HG03575 (cell line): Measurements from ENCODE around the gene PPP1R14C.

Experiments
- ATAC-seq: cut with Tn5 transposase; IDR thresholded peaks from one replicate; pipeline ENCODE4 v1.9.1; 2021; ENCODE audit not compliant: unreplicated experiment, insufficient number of reproducible peaks, low FRiP score; ENCODE audit errors: extremely low read depth

Gene PPP1R14C

DNA sequence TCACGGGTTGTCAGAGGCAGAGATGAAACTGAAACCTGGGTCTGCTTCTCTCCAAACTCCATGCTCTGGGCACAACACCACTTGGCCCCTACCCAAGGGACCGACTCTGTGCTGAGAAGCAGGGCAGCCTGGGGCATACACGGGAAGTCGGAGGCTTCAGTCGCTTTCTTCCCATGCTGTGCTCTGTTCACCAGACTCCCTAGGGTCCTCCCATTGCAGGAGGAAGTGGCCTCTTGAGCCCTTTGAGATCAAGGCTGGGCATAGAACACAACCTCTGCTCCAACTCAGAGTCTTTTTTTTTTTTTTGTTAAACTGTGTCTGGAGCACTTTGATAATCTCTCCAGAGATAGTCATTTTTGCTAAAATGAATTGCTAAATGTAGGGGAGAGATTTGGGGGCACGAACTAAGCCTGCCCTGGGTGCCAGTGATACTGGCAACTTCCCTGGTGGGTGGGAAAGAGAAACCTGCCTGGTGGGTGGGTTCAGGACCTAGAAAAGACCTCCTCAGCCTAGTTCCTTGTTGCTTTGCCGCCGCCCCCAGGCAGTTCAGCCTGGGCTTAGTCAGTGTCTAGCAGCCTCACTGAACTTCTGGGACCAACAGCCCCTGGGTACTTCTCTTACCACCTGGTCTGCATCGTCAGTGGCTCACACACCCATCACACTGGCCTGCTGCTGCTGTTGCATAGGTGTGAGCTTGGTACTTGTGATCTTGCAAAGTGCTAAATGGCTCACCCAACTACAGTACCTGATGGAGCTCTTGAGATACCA, 62.0 kb downstream of the PPP1R14C start:
- no peak for ATAC-seq

DNA sequence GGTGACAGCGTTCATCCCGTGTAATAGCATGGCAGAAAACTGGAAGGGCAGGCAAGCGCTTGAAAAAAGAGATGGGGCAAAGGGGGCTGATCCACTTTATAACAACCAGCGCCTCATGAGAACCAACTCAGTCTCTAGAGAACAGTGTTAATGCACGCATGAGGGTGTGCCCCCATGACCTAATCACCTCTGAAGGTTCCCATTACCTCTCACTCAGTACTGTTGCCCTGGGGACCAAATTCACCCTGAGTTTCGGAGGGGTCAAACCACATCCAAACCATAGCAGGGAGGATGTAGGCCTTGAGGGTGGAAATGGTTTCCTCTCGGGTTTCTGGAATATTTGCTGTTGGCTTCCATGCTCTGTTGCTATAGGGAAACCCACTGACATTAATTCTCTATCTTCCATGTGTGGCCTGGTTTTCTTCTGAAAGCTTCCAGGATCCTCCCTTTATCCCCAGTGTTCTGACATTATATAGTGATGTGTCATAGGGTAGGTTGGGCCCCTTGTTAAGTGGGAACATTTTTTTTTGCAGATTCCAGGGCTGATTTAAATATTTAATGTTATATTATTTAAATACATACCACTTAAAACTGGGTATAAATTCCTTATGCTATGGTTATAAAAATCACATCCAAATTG, 65.2 kb downstream of the PPP1R14C start:
- ATAC-seq: no peak

DNA sequence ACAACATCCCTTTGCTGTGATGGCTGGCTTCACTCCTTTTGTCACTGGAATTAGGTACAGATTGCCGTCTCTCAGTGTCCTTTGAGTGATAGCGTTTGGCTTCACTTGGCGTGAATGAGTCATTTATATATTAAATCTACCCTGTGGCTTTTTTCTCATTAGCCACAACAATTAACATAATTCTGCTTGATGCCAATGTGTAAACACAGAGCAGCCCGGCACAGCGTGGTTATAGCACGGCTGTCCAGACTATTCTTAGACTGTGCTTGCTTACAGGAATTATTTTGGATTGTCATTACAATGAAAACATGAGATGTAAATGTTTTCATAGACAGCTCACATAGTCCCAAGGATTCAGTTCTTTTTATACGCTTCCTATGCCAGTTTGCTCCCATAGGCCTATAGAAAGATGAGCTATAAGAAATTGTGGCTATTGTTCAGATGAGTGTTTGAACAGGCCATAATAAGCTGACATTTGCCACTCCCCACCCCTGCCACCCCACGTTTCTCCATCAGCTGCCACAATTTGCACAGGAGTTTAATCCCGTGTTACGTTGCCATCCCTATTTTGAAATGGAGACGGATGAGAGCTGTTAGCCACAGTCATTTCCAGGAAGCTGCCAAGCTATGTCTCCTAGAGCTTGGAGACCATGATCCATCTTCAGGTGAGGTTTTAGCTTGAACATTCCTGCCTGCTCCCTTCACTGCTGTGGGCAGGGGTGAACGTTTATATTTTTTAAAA, 65.9 kb downstream of the PPP1R14C start:
- no peak for ATAC-seq

DNA sequence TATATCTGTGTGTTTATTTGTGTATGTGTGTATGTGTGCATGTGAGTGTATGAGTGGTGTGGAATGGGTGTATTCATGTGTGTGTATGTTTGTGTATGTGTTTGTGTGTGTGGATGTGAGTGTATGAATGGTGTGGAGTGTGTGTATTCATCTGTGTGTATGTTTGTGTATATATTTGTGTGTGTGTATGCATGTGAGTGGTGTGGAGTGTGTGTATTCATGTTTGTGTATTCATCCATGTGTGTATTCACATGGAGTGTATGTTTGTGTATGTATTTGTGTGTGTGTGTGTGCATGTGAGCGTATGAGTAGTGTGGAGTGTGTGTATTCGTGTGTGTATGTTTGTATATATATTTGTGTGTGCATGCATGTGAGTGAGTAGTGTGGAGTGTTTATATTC, 66.6 kb downstream of the PPP1R14C start:
- no peak for ATAC-seq

GRCh38 chr6:150211700-150212511, 69.1 kb downstream of the PPP1R14C start:
- ATAC-seq: no peak

DNA sequence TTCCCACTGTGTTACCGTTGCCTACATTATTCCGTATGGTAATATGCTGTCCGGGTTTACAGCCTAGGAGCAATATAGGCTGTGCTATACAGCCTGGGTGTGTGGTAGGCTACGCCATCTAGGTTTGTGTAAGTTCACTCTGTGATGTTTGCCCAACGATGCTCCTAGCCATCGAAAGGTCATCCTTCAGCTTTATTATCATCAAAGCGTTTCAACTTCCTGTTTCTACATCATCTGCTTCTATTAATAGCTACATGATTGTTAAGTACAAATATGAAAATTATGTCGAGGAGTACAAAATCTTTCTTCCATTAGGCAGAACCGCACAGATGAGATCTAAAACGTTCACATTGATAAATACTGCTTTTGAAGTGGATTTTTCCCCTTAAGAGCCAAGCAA, 69.9 kb downstream of the PPP1R14C start:
- no peak for ATAC-seq

DNA sequence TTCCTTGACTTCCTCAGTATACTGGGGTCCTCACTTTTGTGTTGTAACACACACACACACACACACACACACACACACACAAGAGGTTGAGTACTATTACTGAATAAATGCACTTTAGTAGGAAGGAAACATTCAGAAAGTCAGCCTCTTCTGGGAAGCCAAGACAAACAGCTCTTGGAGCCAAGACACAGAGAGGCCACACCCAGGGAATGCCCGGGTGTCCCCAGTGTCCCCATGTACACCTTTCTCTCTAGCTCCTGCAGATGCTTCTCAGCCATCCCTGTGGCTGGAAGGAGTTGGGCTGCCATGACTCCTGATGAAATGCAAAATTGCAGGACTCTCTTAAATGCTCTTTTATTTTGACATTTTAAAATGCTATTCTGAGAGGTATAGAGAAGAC, 70.5 kb downstream of the PPP1R14C start:
- no peak for ATAC-seq

DNA sequence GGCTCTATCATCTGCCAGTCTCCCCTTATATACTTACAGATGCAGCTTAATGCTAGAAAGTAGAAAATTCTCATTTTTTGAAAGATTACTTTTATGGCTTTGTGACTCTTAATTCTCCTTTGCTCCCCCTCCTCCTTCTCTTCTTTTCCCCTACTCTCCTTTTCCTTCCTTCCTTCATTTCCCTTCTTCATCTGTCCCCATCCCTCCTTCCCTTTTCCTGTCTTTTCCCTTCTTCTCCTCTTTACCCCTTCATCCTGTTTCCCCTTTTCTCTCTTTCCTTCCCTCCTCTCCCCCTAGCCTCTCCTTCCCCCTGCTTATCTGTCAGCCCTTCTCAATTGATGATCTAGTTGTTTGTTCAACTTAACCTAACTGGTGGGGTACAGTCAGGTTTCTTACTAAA, 71.5 kb downstream of the PPP1R14C start:
- ATAC-seq: no peak

DNA sequence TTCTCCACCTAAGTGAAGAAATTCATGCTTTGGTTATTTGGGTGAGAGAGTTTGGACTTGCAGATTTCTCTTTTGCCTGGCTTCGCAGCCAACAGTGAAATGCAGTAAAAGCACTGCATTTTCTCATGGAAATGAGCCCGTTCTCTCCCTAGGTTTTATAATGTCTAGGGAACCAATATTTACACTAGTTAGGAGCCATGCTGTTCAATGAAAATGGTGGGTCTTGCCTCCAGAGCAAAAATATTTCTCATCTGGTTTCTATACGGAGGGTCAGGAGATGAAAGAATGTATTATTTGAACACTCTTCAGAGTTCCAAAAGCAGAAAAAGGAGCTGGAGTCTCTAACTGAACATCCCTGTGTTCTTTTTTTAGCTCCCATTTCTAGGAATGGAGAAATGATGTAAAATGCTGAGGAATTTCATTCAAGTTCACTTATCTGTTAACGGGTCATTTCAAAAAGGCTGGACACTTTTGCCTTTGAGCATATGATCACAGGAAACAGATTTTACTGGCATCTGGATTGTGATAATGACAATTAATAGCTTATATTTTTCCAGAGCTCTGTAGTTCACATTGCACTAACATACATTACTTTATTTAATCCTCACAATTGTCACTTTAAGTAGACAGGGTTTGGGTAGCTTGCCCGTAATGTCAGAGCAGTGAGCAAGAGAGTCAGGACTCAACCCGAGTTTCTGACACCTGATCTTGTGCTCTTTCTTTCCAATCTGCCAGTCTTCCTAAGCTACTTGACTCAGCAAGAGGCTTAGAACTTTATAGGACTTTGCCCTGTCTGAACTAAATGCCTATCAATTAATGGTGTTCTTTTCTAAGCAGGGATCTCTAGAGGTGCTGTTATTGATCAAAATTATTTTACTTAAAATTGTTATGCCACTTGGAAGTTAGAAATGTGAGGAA, 78.0 kb downstream of the PPP1R14C start:
- no peak for ATAC-seq

DNA sequence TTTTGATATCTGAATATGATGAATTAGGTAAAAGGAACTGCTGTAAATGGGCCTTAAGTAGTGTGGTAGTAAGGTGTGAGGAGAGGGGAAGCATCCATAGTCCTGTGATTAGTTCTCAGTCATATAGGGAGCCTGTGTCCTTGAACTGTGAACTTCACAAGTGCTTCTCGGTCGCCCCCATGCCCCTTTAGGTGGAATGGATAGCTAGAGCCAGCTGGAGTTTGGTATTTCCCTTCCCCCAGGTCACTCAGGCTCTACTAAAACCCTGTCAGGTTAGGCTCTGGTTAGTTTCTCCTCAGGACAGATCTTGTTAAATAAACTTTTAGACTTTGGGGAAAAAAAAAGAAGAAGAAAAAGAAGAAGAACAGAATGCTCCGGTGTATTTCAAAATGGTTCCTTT, 82.0 kb downstream of the PPP1R14C start:
- no peak for ATAC-seq

DNA sequence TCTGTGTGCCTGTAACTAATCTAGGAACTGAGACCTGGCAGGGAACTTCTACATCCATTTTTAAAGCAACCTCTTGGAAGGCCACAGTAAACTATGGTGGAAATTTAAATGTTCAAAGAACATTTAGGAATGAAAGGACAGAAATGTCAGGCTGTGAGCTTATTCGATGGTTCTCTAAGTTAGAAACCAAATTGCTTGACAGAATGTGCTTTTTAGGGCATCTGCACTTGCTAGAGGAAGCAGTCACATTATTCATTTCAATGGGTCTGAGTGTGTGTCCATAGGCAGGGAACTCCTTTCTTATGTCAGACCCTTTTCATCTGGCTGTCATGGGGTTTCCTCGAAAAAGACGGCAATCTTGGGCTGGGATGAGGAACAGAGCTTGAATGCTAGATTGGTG, 84.4 kb downstream of the PPP1R14C start:
- no peak for ATAC-seq

DNA sequence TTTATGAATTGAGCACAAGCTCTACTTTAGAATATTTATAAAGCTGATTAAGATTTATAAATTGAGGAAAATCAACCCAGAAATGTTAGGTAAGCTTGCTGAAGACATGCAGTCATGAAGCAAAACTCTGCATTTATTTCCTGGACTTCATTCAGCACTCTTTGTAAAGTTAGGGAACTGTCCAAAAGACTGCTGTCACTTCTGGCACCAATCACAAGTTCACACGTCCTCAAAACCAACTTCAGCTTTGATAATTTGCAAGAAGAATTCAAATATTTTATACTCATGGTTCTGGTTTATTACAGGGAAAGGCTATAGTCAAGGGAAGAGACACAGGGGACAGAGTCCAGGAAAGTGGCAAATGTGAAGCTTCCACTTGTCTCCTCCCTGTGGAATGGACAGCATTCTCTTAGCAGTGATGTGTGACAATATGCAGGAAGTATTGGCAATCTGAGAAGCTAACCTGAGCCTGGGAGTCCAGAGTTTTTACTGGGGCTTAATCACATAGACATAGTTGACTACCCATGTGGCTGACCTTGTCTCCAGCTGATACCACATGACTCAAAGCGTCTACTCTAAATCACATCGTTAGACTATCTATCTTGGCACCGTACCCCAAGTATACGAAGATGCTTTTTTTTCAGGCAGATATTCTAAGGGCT, 85.4 kb downstream of the PPP1R14C start:
- ATAC-seq: no peak

GRCh38 chr6:150229436-150230163, 86.8 kb downstream of the PPP1R14C start:
- no peak for ATAC-seq

DNA sequence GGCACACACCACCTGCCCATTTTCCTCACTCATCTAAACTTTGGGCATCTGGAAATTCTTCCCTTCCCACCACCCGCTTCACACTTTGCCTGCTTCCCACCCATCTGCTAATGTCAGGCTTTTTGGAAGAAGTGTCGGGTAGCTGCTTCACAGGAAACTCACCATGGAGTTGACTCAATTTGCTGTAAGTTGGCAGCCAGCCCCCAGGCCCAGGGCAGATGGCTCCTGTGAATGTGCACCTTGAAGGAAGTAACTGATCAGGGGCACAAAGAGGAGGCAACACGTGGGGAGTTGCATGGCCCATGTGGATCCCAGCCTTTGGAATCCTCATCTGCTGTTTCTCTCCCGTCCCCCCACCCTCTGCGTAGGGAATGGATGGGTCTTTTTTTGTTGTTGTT, 87.3 kb downstream of the PPP1R14C start:
- no peak for ATAC-seq

- ATAC-seq: no peak
Observed at GRCh38 chr6:150230832-150231524, 88.1 kb downstream of the PPP1R14C start.

GRCh38 chr6:150231525-150231850, 88.6 kb downstream of the PPP1R14C start:
- no peak for ATAC-seq

DNA sequence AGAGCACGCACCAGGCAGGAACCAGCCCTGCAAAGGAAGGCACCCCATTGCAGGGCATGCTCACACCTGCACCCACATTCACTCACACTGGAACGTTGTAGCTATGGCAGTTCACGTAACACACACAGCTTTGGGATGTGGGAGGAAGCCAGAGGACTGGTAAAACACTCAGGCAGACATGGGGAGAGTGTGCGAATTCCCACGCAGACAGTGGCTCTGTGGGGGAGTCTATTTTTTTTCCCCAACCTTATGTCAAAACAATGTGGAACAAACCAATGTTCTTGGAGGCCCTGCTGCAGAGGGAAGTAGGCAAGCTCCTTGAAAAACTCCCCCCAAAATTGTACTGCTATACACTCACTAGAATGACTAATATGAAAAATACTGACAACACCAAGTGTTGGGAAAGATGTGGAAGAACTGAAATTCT, 91.0 kb downstream of the PPP1R14C start:
- no peak for ATAC-seq
